HAP-1 (cell line): Measurements from ENCODE around the gene SFXN1.
"Not testable (repeated sequence)": the region's sequence is repeated elsewhere in the genome, so short reads cannot be mapped to it uniquely, and the experiment has no call there.

ENCODE experiments used
- DNase-seq, 2 experiments: peaks; one replicate each; pipeline ENCODE4 v3.0.0-alpha.2; 2016 to 2020; ENCODE audit warnings: low spot score in 2 of 2
- H3K27me3 ChIP-seq: fragments of 250-450 bp; sonication (Bioruptor Pico); 2 replicates; pipeline ENCODE4 v1.5.1; 2020; ENCODE audit warnings: low read depth, mild to moderate bottlenecking, moderate library complexity
- H3K36me3 ChIP-seq: fragments of 250-450 bp; sonication (Bioruptor Pico); replicated peaks from 2 replicates; pipeline ENCODE4 v1.5.1; 2020; ENCODE audit warnings: mild to moderate bottlenecking
- H3K4me1 ChIP-seq: fragments of 250-450 bp; sonication (Bioruptor Pico); 2 replicates; pipeline ENCODE4 v1.5.1; 2020; ENCODE audit warnings: mild to moderate bottlenecking
- H3K4me3 ChIP-seq: fragments of 250-450 bp; sonication (Bioruptor Pico); 2 replicates; pipeline ENCODE4 v1.5.1; 2020; ENCODE audit warnings: mild to moderate bottlenecking, moderate library complexity
- H3K9me3 ChIP-seq: fragments of 250-450 bp; sonication (Bioruptor Pico); 2 replicates; pipeline ENCODE4 v1.5.1; 2020; ENCODE audit warnings: mild to moderate bottlenecking, moderate library complexity
- in situ Hi-C: fragments of 300-500 bp; cut with MboI; formaldehyde crosslinking; loops from 3 replicates; pipeline ENCODE4 v1.14.3; 2020; ENCODE audit warnings: low sequenced_read_pairs, inconsistent platforms, mixed read lengths

Gene SFXN1

GRCh38 chr5:175491223-175491622, 12.9 kb downstream of the SFXN1 start:
- Histone ChIP-seq H3K9me3 (no peaks in the 10 kb centered on the region), H3K36me3 (peaks cover 71% of the 10 kb centered on the region), H3K4me1 (no peaks in the 10 kb centered on the region), H3K27me3 (no peaks in the 10 kb centered on the region), H3K4me3 (no peak overlapping the region)
- no peak for DNase-seq
- in situ Hi-C loops: no loop called here

GRCh38 chr5:175493260-175493659, 14.9 kb downstream of the SFXN1 start:
- peaks cover 74% of the 10 kb centered on the region for H3K36me3 ChIP-seq

DNA sequence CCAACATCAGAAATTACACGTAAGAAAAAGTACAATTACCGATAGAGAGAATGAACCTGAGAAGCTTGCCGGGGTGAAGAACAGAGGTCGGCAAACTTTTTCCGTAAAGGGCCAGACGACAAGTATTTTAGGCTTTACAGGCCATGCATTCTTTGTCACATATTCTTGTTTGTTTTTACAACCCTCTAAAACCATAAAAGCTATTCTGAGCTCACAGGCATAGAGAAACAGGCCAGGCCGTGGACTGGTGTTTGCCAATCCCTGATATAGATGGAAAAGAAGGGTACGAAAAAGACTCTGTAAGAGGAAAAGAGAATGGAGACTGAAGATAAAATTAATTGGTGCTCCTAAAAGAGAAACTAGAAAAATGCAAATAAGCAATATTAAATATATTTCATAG, 15.4 kb downstream of the SFXN1 start:
- no peak for DNase-seq
- no peaks in the 10 kb centered on the region for H3K4me1 ChIP-seq
- H3K9me3 ChIP-seq: no peaks in the 10 kb centered on the region
- H3K27me3 ChIP-seq: no peaks in the 10 kb centered on the region
- H3K4me3 ChIP-seq: no peak overlapping the region
- in situ Hi-C loops: no loop called here
- H3K36me3 ChIP-seq: peaks cover 74% of the 10 kb centered on the region

More at GRCh38 chr5:175493260-175493659, 14.9 kb downstream of the SFXN1 start:
- no peaks in the 10 kb centered on the region for H3K9me3 ChIP-seq
- no peak overlapping the region for H3K4me3 ChIP-seq
- no peaks in the 10 kb centered on the region for H3K4me1 ChIP-seq
- H3K27me3 ChIP-seq: no peaks in the 10 kb centered on the region
- in situ Hi-C loops: no loop called here
- no peak for DNase-seq

- no peak for DNase-seq
- H3K4me1 ChIP-seq: no peaks in the 10 kb centered on the region
- peaks cover 70% of the 10 kb centered on the region for H3K36me3 ChIP-seq
- in situ Hi-C loops: no loop called here
- no peaks in the 10 kb centered on the region for H3K27me3 ChIP-seq
- no peak overlapping the region for H3K4me3 ChIP-seq
- no peaks in the 10 kb centered on the region for H3K9me3 ChIP-seq
Observed at GRCh38 chr5:175494264-175495183, 16.2 kb downstream of the SFXN1 start.

GRCh38 chr5:175501759-175502158, 23.4 kb downstream of the SFXN1 start:
- in situ Hi-C loops: no loop called here
- no peak for DNase-seq
- H3K4me1 ChIP-seq: no peaks in the 10 kb centered on the region
- H3K36me3 ChIP-seq: peaks cover 42% of the 10 kb centered on the region
- H3K27me3 ChIP-seq: no peaks in the 10 kb centered on the region
- H3K9me3 ChIP-seq: no peaks in the 10 kb centered on the region
- H3K4me3 ChIP-seq: no peak overlapping the region

DNA sequence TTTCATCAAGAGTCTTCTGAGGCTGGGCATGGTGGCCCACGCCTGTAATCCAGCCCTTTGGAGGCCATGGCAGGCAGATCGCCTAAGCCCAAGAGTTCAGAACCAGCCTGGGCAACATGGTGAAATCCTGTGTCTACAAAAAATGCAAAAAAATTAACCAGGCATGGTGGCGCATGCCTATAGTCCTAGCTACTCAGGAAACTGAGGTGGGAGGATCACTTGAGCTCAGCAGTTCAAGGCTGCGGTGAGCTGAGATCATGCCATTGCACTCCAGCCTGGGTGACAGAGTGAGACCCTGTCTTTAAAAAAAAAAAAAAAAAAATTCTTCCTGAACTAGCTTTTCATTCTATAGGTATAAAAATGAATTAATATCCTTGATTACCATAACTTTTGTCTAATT, 29.3 kb downstream of the SFXN1 start:
- in situ Hi-C loops, H3K9me3 ChIP-seq, H3K4me3 ChIP-seq, H3K27me3 ChIP-seq, DNase-seq: not testable (repeated sequence)
- peaks cover 47% of the 10 kb centered on the region for H3K36me3 ChIP-seq
- H3K4me1 ChIP-seq: peaks cover 13% of the 10 kb centered on the region

GRCh38 chr5:175508896-175509295, 30.5 kb downstream of the SFXN1 start:
- peaks cover 57% of the 10 kb centered on the region for H3K36me3 ChIP-seq

DNA sequence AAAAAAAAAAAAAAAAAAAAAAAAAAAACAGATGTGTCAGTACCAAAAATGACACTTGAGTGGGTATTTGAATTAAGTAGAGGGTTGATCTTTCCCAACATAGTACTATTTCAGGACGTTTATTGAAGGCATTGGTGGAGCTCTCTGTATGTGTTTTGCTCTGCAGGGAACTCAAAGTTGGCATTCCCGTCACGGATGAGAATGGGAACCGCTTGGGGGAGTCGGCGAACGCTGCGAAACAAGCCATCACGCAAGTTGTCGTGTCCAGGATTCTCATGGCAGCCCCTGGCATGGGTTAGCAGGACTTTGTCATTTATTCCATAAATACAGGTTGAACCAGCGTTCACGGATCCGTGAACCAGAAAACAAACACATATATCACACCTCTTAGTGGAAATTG, 34.9 kb downstream of the SFXN1 start:
- Histone ChIP-seq H3K36me3 (peaks cover 92% of the 10 kb centered on the region), H3K9me3 (no peaks in the 10 kb centered on the region), H3K27me3 (no peaks in the 10 kb centered on the region), H3K4me3 (no peak overlapping the region), H3K4me1 (peaks cover 13% of the 10 kb centered on the region)
- in situ Hi-C loops: no loop called here
- DNase-seq: no peak

More at GRCh38 chr5:175508896-175509295, 30.5 kb downstream of the SFXN1 start:
- no peak for DNase-seq
- peaks cover 13% of the 10 kb centered on the region for H3K4me1 ChIP-seq
- no peaks in the 10 kb centered on the region for H3K9me3 ChIP-seq
- H3K4me3 ChIP-seq: no peak overlapping the region
- H3K27me3 ChIP-seq: no peaks in the 10 kb centered on the region
- in situ Hi-C loops: no loop called here

GRCh38 chr5:175513726-175514125, 35.4 kb downstream of the SFXN1 start:
- H3K4me1 ChIP-seq: peaks cover 13% of the 10 kb centered on the region
- no peak overlapping the region for H3K4me3 ChIP-seq
- H3K27me3 ChIP-seq: no peaks in the 10 kb centered on the region
- peaks cover 96% of the 10 kb centered on the region for H3K36me3 ChIP-seq
- no peaks in the 10 kb centered on the region for H3K9me3 ChIP-seq
- in situ Hi-C loops: no loop called here
- no peak for DNase-seq

GRCh38 chr5:175516933-175517823, 38.8 kb downstream of the SFXN1 start:
- Histone ChIP-seq H3K9me3 (no peaks in the 10 kb centered on the region), H3K4me3 (no peak overlapping the region), H3K27me3 (no peaks in the 10 kb centered on the region), H3K4me1 (no peaks in the 10 kb centered on the region), H3K36me3 (peaks cover 93% of the 10 kb centered on the region)
- no peak for DNase-seq
- in situ Hi-C loops: no loop called here

DNA sequence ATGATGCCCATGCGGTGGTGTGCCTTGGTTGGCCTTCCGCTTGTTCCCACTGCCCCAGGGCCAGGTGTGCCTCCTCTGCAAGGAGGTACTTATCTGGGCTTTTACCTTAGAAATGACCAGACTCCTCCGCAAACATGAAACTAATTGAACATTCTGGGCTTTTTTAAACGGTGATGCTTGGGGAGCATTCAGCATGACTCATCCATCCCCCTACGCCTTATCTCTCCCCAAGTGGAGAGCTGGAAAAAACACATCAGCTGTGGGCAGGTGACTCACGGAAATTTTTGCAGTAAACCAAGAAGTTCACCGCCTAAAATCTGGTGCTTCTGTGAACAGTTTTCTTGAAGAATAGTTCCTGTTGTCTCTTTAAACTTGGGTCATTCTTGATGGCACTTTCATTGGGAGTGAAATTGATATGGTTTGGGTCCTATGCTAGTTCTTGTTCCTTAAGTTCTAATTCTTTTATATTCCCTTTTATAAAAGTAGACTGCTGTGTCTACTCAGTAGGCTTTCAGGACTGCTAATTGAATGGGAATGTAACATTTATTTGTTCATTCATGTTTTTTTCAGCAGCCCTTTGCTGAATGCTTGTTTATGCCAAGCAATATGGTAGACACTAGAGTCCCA, 39.6 kb downstream of the SFXN1 start:
- H3K36me3 ChIP-seq: peaks cover 93% of the 10 kb centered on the region
- no peak for DNase-seq
- in situ Hi-C loops: no loop called here
- no peaks in the 10 kb centered on the region for H3K4me1 ChIP-seq
- no peak overlapping the region for H3K4me3 ChIP-seq
- H3K9me3 ChIP-seq: no peaks in the 10 kb centered on the region
- no peaks in the 10 kb centered on the region for H3K27me3 ChIP-seq

GRCh38 chr5:175519006-175519405, 40.6 kb downstream of the SFXN1 start:
- H3K4me1 ChIP-seq: no peaks in the 10 kb centered on the region
- in situ Hi-C loops: no loop called here
- H3K9me3 ChIP-seq: no peaks in the 10 kb centered on the region
- H3K4me3 ChIP-seq: no peak overlapping the region
- DNase-seq: no peak
- H3K27me3 ChIP-seq: no peaks in the 10 kb centered on the region
- peaks cover 92% of the 10 kb centered on the region for H3K36me3 ChIP-seq

DNA sequence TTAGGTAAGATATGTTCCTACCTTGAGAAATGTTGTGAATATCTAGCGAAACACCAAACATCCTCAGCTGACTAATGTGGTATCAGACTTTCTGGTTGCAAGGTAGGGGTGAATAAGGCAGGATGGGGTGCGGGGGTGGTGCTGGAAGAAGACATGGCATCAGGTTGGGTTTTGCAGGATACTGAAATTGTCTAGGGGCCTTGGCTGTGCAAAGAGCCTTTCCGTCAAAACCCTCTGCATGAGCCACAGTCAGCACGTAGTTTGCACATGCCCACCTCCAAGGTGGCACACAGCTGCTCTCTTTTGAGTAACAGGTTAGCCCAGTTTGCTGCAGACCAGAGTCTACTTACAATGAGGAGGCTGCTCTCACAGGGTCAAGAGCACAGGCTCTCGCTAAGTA, 42.0 kb downstream of the SFXN1 start:
- Histone ChIP-seq H3K4me1 (no peaks in the 10 kb centered on the region), H3K27me3 (no peaks in the 10 kb centered on the region), H3K36me3 (peaks cover 88% of the 10 kb centered on the region), H3K4me3 (no peak overlapping the region), H3K9me3 (no peaks in the 10 kb centered on the region)
- in situ Hi-C loops: no loop called here
- no peak for DNase-seq
